Mesodermal cell (in vitro differentiated cells): Measurements from ENCODE around the gene CEP192.
A peak's percentile ranks its signal among the peaks of the same experiment; 100 is the strongest.

Experiments used
- H3K27ac ChIP-seq: 2 replicates; pipeline ENCODE4 v1.7.0; 2013; ENCODE audit warnings: mild to moderate bottlenecking, low read depth, low read length, moderate library complexity; ENCODE audit not compliant: severe bottlenecking
- H3K36me3 ChIP-seq: 2 replicates; pipeline ENCODE4 v1.7.1; 2013; ENCODE audit warnings: mild to moderate bottlenecking, low read length, moderate library complexity; ENCODE audit not compliant: control insufficient read depth, insufficient read depth
- H3K4me1 ChIP-seq: one replicate; pipeline ENCODE4 v1.7.1; 2013; ENCODE audit warnings: mild to moderate bottlenecking, low read length; ENCODE audit not compliant: insufficient read depth, control insufficient read depth, poor library complexity, severe bottlenecking
- H3K4me3 ChIP-seq: 2 replicates; pipeline ENCODE4 v1.7.0; 2013; ENCODE audit warnings: low read length, control low read depth, mild to moderate bottlenecking; ENCODE audit not compliant: insufficient read depth, poor library complexity, severe bottlenecking; ENCODE audit errors: extremely low read depth
- H3K9me3 ChIP-seq: 2 replicates; pipeline ENCODE4 v1.7.1; 2013; ENCODE audit warnings: mild to moderate bottlenecking, low read length, moderate library complexity; ENCODE audit not compliant: control insufficient read depth
- WGBS, 2 experiments: methylation state at CpG; one replicate each; pipeline ENCODE4 v1.1.5; 2013; ENCODE audit warnings: missing lambda C conversion rate in 2 of 2; ENCODE audit not compliant: insufficient coverage in 2 of 2; 5-methylcytosine and 5-hydroxymethylcytosine counted together

Gene CEP192

DNA sequence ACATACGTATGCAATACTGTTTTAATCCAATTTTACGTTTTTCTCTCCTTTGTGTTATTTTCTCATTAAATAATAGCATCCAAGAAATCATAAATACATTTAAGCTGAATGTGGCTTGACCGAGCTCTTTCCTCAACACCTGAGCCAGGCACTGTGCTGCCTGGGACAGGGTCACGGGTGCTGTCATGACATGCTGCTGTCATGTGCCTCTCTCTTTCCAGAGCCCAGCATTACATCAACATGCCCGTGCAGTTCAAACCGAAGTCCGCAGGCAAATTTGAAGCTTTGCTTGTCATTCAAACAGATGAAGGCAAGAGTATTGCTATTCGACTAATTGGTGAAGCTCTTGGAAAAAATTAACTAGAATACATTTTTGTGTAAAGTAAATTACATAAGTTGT, 133.2 kb downstream of the CEP192 start:
- Histone ChIP-seq H3K4me1 (no peaks in the 10 kb centered on the region), H3K27ac (no peak overlapping the region), H3K9me3 (no peaks in the 10 kb centered on the region), H3K4me3 (no peak overlapping the region), H3K36me3 (peaks cover 20% of the 10 kb centered on the region)
- 87 to 100% methylated on average over 3 to 5 of the region's 8 CpGs for WGBS, 2 experiments

DNA sequence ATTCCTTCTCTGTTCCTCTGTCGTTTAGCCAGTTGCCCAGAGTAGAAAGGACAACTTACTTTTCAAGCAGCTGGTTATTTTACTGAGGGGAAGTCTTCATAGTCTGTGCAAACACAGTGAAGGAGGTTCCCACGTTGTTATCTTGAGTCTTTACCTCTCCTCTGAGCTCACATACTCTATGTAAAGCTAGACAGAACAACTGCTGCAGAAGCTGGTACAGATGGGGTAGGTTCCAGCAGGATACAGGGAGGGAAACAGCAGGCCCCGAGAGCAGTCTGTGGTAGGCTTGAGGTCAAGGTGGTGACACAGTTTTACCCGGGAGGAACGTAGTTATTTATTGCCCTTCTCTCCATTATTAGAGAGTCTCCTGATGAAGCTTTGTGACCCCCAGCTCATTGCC, 134.0 kb downstream of the CEP192 start:
- peaks cover 18% of the 10 kb centered on the region for H3K36me3 ChIP-seq
- WGBS, 2 experiments, result 88 to 95% methylated on average over 2 to 4 of the region's 5 CpGs
- H3K4me1 ChIP-seq, result no peaks in the 10 kb centered on the region
- H3K9me3 ChIP-seq, result no peaks in the 10 kb centered on the region
- no peak overlapping the region for H3K4me3 ChIP-seq
- H3K27ac ChIP-seq, result no peak overlapping the region

DNA sequence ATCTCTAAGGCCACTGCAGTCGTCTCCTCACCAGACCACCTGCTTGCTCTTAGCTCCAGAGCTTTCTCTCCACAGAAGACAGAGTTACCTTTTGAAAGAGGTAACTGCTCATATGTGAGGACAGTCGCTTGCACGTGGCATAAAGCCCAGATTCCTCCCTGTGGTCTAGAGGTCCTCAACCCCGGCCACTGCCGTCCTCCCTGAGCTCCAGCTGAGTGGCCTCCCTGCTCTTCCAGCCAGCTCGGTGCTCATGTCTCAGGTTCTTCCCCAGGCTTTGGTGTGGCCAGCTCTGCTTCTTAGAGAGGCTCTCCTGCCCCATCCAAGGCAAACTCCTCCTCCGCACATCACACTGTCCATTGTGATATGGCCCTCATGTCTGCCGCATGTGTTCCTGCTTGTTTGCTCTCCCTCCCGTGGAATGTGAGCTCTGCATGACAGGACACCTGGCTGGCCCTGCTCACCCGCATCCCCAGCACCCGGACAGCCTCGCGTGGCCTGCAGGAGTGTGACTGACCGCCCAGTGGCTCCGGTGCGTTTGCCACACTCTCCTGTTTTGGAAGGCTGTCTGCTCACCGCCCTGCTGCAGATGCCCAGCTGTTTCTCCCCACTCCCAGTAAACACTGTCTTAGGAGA, 135.9 kb downstream of the CEP192 start:
- Histone ChIP-seq H3K4me3 (no peak overlapping the region), H3K4me1 (no peaks in the 10 kb centered on the region), H3K27ac (no peak overlapping the region), H3K36me3 (peaks cover 12% of the 10 kb centered on the region), H3K9me3 (no peaks in the 10 kb centered on the region)
- WGBS, 2 experiments, result 96 to 97% methylated on average over 15 to 17 of the region's 17 CpGs

DNA sequence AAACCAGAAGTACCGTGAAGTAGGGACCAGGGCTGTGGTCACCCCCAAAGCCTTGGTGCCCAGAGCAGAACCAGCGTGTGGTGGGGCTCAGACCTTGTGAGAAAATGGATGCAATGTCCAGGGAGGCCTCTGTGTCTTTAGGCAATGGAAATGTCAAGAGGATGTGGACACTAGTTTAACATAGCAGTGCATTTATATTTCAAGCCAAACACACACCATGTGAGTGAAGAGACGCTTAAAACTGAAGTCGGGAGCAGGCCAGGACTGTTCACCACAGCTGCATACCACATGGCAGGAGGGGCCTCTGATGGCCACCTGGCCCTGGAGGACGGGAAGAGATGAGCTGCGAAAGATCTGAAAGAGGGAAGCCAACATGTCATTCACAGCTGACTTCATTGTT, 140.1 kb downstream of the CEP192 start:
- Histone ChIP-seq H3K36me3 (no peaks in the 10 kb centered on the region), H3K27ac (no peak overlapping the region), H3K4me1 (no peaks in the 10 kb centered on the region), H3K4me3 (no peak overlapping the region), H3K9me3 (peaks cover 4% of the 10 kb centered on the region)
- WGBS, 2 experiments, result 96 to 100% methylated on average over 3 to 6 of the region's 6 CpGs

DNA sequence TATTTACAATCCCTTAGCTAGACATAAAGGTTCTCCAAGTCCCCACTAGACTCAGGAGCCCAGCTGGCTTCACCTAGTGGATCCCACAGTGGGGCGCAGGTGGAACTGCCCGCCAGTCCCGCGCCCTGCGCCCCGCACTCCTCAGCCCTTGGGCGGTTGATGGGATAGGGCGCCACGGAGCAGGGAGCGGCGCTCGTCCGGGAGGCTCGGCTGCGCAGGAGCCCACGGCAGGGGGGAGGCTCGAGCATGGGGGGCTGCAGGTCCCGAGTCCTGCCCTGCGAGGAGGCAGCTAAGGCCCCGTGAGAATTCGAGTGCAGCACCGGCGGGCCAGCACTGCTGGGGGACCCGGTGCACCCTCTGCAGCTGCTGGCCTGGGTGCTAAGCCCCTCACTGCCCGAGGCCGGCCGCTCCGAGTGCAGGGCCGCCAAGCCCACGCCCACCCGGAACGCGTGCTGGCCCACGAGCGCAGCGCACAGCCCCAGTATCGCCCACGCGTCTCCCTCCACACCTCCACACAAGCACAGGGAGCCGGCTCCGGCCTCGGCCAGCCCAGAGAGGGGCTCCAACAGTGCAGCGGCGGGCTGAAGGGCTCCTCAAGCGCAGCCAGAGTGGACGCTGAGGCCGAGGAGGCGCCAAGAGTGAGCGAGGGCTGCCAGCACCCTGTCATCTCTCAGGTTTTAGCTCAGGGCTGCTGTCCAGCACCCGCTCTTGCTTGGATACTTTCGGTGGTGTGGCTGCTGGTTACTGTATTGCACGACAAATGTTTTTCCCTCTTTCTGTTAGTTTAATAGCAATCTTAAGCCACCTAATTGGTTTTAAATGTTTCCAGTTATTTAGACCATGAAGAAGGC, 143.6 kb downstream of the CEP192 start:
- H3K4me3 ChIP-seq, result no peak overlapping the region
- no peaks in the 10 kb centered on the region for H3K4me1 ChIP-seq
- H3K27ac ChIP-seq, result no peak overlapping the region
- H3K36me3 ChIP-seq, result no peaks in the 10 kb centered on the region
- H3K9me3 ChIP-seq, result peaks cover 9% of the 10 kb centered on the region
- 95 to 96% methylated on average over 35 to 43 of the region's 52 CpGs for WGBS, 2 experiments

DNA sequence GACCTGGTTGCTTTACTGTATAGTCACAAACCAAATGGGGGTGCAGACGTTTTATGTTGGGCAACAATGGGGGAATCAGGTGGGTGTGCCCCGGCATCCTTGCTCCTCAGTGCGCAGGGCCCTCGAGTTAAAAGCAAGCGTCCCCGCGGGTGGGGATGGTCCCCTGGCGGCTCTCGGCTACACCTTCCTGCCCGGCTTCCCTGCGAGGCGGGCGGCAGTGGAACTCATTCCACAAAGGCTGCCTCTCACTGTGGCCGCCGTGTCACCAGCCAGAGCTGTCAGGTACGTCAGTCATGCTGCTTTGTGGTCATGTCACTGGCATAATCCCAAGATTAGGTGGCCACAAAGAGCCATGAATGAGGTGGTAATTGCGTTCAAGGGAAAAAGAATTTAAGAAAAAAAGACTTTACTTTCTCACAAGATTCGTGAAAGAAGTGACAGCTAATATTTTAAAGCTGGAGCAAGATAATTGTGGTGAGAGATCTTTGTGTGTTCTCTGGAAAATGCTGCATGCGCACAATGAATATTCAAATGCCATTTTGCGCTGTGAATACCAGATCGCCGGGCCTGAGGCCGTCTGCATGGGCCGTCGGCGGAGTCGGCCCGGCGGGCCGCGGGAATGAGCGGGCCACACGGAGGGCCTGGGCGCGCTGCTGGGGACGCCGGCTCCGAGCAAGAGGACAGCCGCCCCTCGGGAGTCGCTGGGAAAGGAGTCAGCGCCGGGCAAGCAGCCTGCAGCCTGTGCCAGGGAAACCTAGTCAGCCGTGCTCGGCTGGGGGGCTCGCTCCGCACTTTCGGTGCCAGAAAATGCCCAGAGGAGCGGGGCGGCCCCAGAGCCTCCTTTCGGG, 145.1 kb downstream of the CEP192 start:
- Histone ChIP-seq H3K9me3 (peaks cover 9% of the 10 kb centered on the region), H3K4me1 (no peaks in the 10 kb centered on the region), H3K27ac (no peak overlapping the region), H3K36me3 (no peaks in the 10 kb centered on the region), H3K4me3 (peak overlapping the region; percentile 38)
- 31 to 32% methylated on average over 38 to 49 of the region's 51 CpGs for WGBS, 2 experiments

DNA sequence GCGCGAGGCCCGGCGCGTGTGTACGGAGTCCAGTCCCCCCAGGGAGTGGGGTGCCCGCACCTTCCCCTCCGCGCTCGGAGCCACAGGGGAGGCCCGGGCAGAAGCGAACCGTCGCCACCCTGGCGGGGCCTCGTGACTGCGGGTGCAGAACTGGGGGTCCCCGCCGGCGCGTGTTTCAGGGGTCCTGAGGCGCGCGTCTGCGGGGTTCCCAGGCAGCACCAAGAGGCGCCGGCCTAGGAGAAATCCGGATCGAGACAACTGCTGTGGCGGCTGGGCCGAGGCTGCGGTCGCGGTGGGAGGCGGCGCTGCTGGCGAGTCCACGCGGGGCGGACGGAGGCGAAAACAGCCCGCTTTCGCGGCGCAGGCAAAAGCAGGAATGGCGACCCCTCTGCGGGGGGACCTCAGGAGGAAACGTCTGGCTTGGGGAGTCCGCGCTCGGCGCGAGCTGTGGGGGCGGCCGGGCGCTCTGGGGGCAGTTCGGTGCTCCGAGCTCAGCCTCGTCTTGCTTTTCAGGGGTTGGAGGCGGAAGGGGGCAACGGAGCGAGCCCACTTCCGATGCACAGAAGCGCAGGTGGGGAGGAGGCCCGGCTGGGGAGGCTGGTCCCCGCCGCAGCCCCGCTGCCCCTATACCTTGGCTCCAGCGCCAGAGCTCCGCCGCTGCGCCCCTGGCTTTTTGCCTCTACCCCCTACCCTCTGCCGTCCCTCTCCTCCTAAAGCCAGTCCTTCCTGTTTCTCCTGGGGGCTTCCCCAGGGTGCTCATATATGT, 145.9 kb downstream of the CEP192 start:
- peak overlapping the region; percentile 38 for H3K4me3 ChIP-seq
- WGBS, 2 experiments, result 9 to 13% methylated on average over 57 to 67 of the region's 74 CpGs
- H3K27ac ChIP-seq, result no peak overlapping the region
- peaks cover 9% of the 10 kb centered on the region for H3K9me3 ChIP-seq
- no peaks in the 10 kb centered on the region for H3K36me3 ChIP-seq
- no peaks in the 10 kb centered on the region for H3K4me1 ChIP-seq

DNA sequence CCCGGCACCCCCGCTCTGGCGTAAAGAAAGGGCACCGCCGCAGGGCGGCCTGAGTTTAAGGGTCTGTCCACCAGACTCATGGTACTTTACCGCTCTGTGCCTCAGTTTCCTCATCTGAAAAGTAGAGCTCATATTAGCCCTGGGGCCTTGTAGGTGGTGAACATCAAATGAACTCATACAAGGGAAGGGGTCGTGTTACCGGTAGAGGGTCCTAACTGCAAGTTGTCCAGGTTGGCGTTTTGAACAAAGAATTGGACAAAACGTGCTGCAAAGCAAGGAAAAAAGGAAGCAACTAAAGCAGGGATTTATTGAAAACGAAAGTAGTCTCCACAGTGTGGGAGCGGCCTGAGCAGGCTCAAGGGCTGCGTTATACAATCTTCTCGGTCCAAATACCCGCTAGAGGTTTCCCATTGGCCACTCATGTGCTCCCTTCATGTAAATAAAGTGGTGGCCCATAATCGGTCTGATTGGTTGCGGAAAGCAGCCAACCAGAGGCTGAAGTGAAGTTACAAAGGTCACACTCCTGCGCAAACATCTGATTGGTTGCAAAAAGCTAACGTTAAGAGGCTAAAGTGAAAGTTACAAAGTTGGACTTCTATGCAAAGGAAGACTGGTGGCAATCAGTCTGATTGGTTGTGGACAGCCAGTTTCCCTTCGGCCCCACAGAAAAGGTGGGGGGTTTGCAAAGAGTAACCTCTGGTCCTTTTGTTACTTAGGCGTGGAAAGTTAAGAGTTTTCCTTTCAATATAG, 146.7 kb downstream of the CEP192 start:
- Histone ChIP-seq H3K36me3 (no peaks in the 10 kb centered on the region), H3K27ac (no peak overlapping the region), H3K4me3 (peak overlapping the region; percentile 38), H3K4me1 (no peaks in the 10 kb centered on the region), H3K9me3 (peaks cover 9% of the 10 kb centered on the region)
- 90 to 95% methylated on average over 20 to 22 of the region's 22 CpGs for WGBS, 2 experiments

DNA sequence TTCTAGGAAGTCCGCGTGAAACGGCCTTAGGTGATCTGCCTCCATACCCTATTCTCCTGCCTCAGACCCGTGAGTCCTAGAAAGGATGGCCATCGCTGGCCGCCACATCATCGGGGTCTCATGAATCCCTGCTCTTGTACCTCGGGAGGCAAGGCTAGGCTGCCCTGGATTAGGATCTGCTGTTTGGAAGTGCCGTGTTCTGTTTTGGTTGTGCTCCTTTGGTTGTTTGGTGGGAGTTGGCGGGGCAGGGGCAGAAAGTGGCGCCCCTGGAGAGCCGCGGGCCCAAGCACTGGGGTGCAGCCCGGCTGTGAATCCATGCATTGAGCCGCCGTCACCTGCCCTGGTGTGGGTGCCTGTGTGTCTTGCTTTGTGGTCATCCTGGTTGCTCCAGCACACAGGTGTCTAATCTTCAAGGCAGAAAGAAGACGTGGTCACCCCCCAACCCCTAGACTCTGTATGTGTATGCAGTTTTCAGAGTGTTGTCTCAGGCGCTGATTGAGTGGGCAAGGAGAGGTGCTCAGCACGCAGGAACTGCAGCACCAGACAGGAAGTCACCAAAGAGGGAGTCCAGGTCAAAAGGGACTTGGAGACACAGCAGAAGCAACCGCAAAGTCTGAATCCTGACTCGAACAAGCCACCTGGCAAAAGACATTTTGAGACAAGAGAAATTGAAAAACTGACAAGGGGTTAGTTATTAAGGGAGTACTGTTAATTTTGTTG, 147.4 kb downstream of the CEP192 start:
- Histone ChIP-seq H3K4me1 (no peaks in the 10 kb centered on the region), H3K9me3 (peaks cover 5% of the 10 kb centered on the region), H3K27ac (no peak overlapping the region), H3K36me3 (no peaks in the 10 kb centered on the region), H3K4me3 (no peak overlapping the region)
- 93 to 96% methylated on average over 13 to 20 of the region's 21 CpGs for WGBS, 2 experiments
